ENCODE data around the gene MAP3K7.
A peak's percentile ranks its signal among the peaks of the same experiment; 100 is the strongest.

MAP3K7 gene

GRCh38 chr6:90483956-90484355 is 102.9 kb downstream of the MAP3K7 start:
- no peak for DNase-seq (ENCODE audit: low read depth)

GRCh38 chr6:90483116-90483839 is 103.6 kb downstream of the MAP3K7 start:
- DNase-seq (ENCODE audit: low read depth) = no peak

GRCh38 chr6:90480666-90481065 is 106.2 kb downstream of the MAP3K7 start:
- DNase-seq (ENCODE audit: low read depth) = no peak

- DNase-seq (ENCODE audit: low read depth) = no peak
Observed at GRCh38 chr6:90479603-90479926, 107.3 kb downstream of the MAP3K7 start.

- peak; percentile 69 for DNase-seq (ENCODE audit: low read depth)
Observed at GRCh38 chr6:90478789-90479602, 107.9 kb downstream of the MAP3K7 start.

GRCh38 chr6:90478278-90478677 is 108.6 kb downstream of the MAP3K7 start:
- no peak for DNase-seq (ENCODE audit: low read depth)

GRCh38 chr6:90477366-90477765 is 109.5 kb downstream of the MAP3K7 start:
- no peak for DNase-seq (ENCODE audit: low read depth)

- no peak for DNase-seq (ENCODE audit: low read depth)
Observed at GRCh38 chr6:90472716-90473115, 114.2 kb downstream of the MAP3K7 start.

GRCh38 chr6:90471263-90471662 is 115.6 kb downstream of the MAP3K7 start:
- no peak for DNase-seq (ENCODE audit: low read depth)

GRCh38 chr6:90469906-90470305 is 117.0 kb downstream of the MAP3K7 start:
- DNase-seq (ENCODE audit: low read depth) = no peak

GRCh38 chr6:90468859-90469258 is 118.0 kb downstream of the MAP3K7 start:
- no peak for DNase-seq (ENCODE audit: low read depth)

- DNase-seq (ENCODE audit: low read depth) = no peak
Observed at GRCh38 chr6:90468080-90468479, 118.8 kb downstream of the MAP3K7 start.

GRCh38 chr6:90467546-90467945 is 119.3 kb downstream of the MAP3K7 start:
- no peak for DNase-seq (ENCODE audit: low read depth)

- DNase-seq (ENCODE audit: low read depth) = no peak
Observed at GRCh38 chr6:90466154-90466940, 120.5 kb downstream of the MAP3K7 start.

GRCh38 chr6:90465686-90466085 is 121.2 kb downstream of the MAP3K7 start:
- no peak for DNase-seq (ENCODE audit: low read depth)

- no peak for DNase-seq (ENCODE audit: low read depth)
Observed at GRCh38 chr6:90464507-90464906, 122.4 kb downstream of the MAP3K7 start.

GRCh38 chr6:90463874-90464273 is 123.0 kb downstream of the MAP3K7 start:
- DNase-seq (ENCODE audit: low read depth) = no peak

All from stimulated activated CD8-positive, alpha-beta memory T cell treated with anti-CD3 and anti-CD28 coated beads, Interleukin-4, amount 100 ng/mL, for 24 hours (primary cell).